BLaER1 treated with 17β-estradiol and CSF1 and Interleukin-3, amounts not matched to agents 10 nM and 100 nM (cell line): ENCODE data around the gene EFHD1.

Source experiments
- H3K27ac ChIP-seq, 11 experiments: shearing (Covaris generic); formaldehyde crosslinking; 2 replicates each; pipeline ENCODE4 v1.8.1; 2022
- H3K27me3 ChIP-seq, 11 experiments: shearing (Covaris generic); formaldehyde crosslinking; 2 replicates each; pipeline ENCODE4 v1.8.1; 2022
- H3K36me3 ChIP-seq, 11 experiments: shearing (Covaris generic); formaldehyde crosslinking; 2 replicates each; pipeline ENCODE4 v1.8.1; 2022
- H3K4me1 ChIP-seq, 10 experiments: shearing (Covaris generic); formaldehyde crosslinking; 2 replicates each; pipeline ENCODE4 v1.8.1; 2022
- H3K4me2 ChIP-seq, 11 experiments: shearing (Covaris generic); formaldehyde crosslinking; 2 replicates each; pipeline ENCODE4 v1.8.1; 2022
- H3K4me3 ChIP-seq, 10 experiments: shearing (Covaris generic); formaldehyde crosslinking; 2 replicates each; pipeline ENCODE4 v1.8.1; 2022
- H3K9ac ChIP-seq, 11 experiments: shearing (Covaris generic); formaldehyde crosslinking; 2 replicates each; pipeline ENCODE4 v1.8.1; 2022
- H3K9me3 ChIP-seq, 11 experiments: shearing (Covaris generic); formaldehyde crosslinking; replicated peaks in 1 of 11; 2 replicates each; pipeline ENCODE4 v1.8.1; 2022
- H4K20me1 ChIP-seq, 11 experiments: shearing (Covaris generic); formaldehyde crosslinking; 2 replicates each; pipeline ENCODE4 v1.8.1; 2022
- Cebpa-rat ChIP-seq, 11 experiments: shearing (Covaris generic); IDR thresholded peaks; 2 replicates each; pipeline ENCODE4 v1.8.1; 2022

EFHD1 gene

DNA sequence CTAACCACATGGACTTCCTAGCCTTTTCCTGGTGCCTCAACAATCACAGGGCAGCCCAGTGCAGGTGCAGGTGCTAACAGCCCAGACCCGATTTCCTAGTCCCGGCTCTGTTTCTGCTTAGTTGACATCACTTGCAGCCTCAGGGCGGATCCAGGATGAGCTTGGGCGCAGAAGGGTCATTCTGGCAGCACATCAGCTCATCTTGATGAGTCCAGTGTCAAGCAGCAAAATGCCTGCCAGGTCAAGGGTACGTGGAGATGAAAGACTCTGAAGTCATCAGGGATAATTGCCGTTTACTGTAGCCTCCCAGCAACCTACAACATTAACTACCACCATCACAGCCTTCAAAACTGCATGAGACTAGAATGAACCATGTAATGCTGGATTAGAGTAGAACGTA lies 39.4 kb upstream of the EFHD1 start:
- no peak overlapping the region for H3K27ac ChIP-seq
- no peak overlapping the region for H3K4me2 ChIP-seq

DNA sequence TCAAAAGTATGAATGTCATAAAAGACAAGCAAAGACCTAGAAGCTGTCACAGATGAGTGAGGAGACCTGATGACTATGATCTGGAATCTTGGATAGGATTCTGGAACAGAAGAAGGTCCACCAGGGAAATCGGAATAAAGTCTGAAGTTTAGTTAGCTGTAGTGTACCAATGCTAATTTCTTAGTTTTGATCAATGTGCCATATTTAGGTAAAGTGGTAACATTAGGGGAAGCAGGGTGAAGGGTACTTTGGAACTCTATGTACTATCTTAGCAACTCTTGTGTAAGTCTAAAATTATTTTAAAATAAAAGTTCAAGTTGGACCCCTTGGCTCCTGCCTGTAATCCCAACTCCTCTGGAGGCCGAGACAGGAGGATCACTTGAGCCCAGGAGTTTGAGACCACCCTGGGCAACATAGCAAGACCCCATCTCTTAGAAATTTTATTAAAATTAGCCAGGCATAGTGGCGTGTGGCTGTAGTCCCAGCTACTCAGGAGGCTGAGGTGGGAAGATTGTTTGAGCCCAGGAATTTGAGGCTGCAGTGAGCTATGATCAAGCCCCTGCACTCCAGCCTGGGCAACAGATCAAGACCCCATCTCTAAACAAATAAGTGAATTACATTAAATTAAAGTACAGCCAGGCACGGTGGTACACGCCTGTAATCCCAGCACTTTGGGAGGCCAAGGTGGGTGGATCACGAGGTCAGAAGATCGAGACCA lies 35.9 kb upstream of the EFHD1 start:
- no peaks in the 10 kb centered on the region for H3K36me3 ChIP-seq
- H3K4me2 ChIP-seq: no peak overlapping the region
- no peaks in the 10 kb centered on the region for H3K9me3 ChIP-seq
- no peak overlapping the region for H3K9ac ChIP-seq
- H4K20me1 ChIP-seq: no peaks in the 10 kb centered on the region; a peak in 1 of 22 replicates
- no peak for TF ChIP-seq Cebpa-rat (IDR thresholded peaks at IDR 0.05)
- H3K27ac ChIP-seq: no peak overlapping the region
- H3K27me3 ChIP-seq: no peaks in the 10 kb centered on the region
- no peak overlapping the region for H3K4me3 ChIP-seq
- H3K4me1 ChIP-seq: no peaks in the 10 kb centered on the region

More for the DNA sequence above, 39.4 kb upstream of the EFHD1 start:
- no peak overlapping the region for H3K9ac ChIP-seq
- H3K27me3 ChIP-seq: no peaks in the 10 kb centered on the region
- no peak for TF ChIP-seq Cebpa-rat (IDR thresholded peaks at IDR 0.05)
- H4K20me1 ChIP-seq: no peaks in the 10 kb centered on the region; a peak in 1 of 22 replicates
- H3K4me3 ChIP-seq: no peak overlapping the region
- no peaks in the 10 kb centered on the region for H3K4me1 ChIP-seq
- no peaks in the 10 kb centered on the region for H3K36me3 ChIP-seq
- no peaks in the 10 kb centered on the region for H3K9me3 ChIP-seq

DNA sequence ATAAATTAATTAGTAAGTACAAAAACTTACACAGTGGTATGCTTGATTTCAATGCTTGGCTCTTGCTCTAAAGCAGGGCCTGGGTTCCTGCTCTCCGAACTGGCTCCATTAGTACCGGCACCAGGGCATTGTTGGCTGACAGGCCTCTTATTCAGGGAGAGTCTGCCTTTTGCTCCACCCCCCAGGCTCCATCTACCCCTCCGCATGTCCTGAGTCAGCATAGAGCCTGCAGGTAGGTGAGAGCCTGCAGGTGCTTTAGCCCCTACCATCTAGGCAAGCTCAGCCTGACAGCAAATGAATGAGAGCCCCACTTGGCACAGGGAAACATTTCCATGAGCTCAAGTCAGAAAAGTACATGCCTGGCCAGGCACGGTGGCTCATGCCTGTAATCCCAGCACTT lies 35.1 kb upstream of the EFHD1 start:
- Histone ChIP-seq H3K9ac (no peak overlapping the region), H3K36me3 (no peaks in the 10 kb centered on the region), H3K27ac (no peak overlapping the region), H4K20me1 (no peaks in the 10 kb centered on the region; a peak in 1 of 22 replicates), H3K27me3 (no peaks in the 10 kb centered on the region), H3K4me3 (no peak overlapping the region), H3K9me3 (no peaks in the 10 kb centered on the region), H3K4me2 (no peak overlapping the region), H3K4me1 (peaks cover 0 to 5% (median under 1%) of the 10 kb centered on the region in 10 experiments; a peak in 12 of 20 replicates)
- TF ChIP-seq Cebpa-rat (IDR thresholded peaks at IDR 0.05): no peak

DNA sequence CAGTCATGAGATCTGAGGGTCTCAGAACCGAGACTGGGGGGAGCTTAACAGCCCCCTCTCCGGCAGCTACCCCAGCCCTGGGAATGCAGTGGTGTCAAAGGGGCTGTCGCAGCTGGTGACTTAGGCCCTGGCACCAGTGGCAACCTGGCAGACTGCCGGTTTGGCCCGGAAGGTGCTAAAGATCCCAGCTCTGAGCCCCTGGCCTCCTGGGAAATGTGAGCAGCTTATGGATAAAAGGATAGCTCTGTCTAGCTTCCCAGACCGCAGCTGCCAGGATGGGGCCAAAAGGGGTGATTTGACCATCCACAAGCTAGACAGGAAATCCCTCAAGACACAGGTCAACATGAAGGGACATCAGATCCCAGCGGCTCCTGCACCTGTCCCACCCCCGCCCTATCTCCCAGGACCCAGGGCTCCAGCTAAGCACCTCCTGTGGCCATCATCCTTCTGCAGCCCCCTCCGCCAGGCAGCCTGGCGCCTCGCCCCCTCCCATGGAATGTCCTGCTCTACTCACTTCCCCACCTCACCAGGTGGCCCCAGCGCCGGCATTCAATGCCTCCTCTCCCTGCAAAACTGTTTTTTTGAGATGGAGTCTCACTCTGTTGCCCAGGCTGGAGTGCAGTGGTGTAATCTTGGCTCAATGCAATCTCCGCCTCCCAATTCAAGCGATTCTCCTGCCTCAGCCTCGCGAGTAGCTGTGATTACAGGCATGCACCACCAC lies 33.2 kb upstream of the EFHD1 start:
- no peaks in the 10 kb centered on the region for H4K20me1 ChIP-seq
- no peak overlapping the region for H3K4me3 ChIP-seq
- H3K27me3 ChIP-seq: no peaks in the 10 kb centered on the region
- no peaks in the 10 kb centered on the region for H3K9me3 ChIP-seq
- peaks cover 10 to 19% (median 16%) of the 10 kb centered on the region in 10 experiments; a peak in 19 of 20 replicates for H3K4me1 ChIP-seq
- H3K36me3 ChIP-seq: no peaks in the 10 kb centered on the region
- H3K4me2 ChIP-seq: no peak overlapping the region
- no peak overlapping the region for H3K27ac ChIP-seq
- TF ChIP-seq Cebpa-rat (IDR thresholded peaks at IDR 0.05): no peak
- H3K9ac ChIP-seq: no peak overlapping the region

DNA sequence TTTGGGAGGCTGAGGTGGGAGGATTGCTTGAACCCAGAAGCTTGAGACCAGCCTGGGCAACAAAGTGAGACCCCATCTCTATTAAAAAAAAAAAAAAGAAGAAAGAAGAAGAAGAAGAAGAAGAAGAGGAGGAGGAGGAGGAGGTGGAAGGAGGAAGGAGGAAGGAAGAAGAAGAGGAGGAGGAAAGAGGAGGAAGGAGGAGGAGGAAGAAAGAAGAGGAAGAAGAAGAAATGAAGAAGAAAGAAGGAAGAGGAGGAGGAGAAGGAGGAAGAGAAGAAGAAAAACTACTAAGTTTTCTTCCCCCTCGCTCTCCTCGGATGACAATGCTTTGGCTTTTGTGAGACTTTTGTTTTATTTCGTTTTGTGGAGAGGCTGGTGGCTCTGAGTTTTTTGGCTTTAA lies 30.1 kb upstream of the EFHD1 start:
- H3K27me3 ChIP-seq: no peaks in the 10 kb centered on the region
- no peaks in the 10 kb centered on the region for H3K9me3 ChIP-seq
- peak overlapping the region in 9 of 11 experiments; percentile 18 to 61 (median 40); a peak in 14 of 22 replicates for H3K4me2 ChIP-seq
- H4K20me1 ChIP-seq: no peaks in the 10 kb centered on the region
- no peak overlapping the region for H3K9ac ChIP-seq
- H3K36me3 ChIP-seq: no peaks in the 10 kb centered on the region
- no peak overlapping the region for H3K27ac ChIP-seq
- no peak for TF ChIP-seq Cebpa-rat (IDR thresholded peaks at IDR 0.05)
- H3K4me1 ChIP-seq: peaks cover 14 to 25% (median 21%) of the 10 kb centered on the region in 10 experiments; a peak in 19 of 20 replicates
- no peak overlapping the region for H3K4me3 ChIP-seq

DNA sequence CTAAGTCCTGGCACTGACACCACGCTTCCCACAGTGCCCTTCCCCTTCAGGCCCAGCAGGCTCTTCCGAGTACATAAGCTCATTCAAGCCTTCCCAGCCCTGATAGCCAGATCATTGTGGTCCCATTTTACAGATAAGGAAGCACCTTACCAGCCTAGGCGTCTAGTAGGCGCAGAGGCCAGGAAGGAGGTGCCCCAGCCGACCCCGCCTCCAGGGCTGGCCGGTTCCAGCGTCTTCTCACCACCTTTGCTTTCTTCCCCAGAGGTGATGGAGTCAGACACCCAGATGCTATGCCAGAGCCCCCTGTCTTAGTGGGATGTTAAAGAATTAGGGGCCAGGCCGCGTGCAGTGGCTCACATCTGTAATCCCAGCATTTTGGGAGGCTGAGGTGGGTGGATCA lies 28.9 kb upstream of the EFHD1 start:
- H3K27ac ChIP-seq: no peak overlapping the region
- no peaks in the 10 kb centered on the region for H3K27me3 ChIP-seq
- no peaks in the 10 kb centered on the region for H3K9me3 ChIP-seq
- peak overlapping the region in 10 of 11 experiments; percentile 9 to 61 (median 39); a peak in 11 of 22 replicates for H3K4me2 ChIP-seq
- no peak for TF ChIP-seq Cebpa-rat (IDR thresholded peaks at IDR 0.05)
- H3K4me3 ChIP-seq: no peak overlapping the region
- H4K20me1 ChIP-seq: no peaks in the 10 kb centered on the region
- H3K36me3 ChIP-seq: no peaks in the 10 kb centered on the region
- peaks cover 14 to 25% (median 21%) of the 10 kb centered on the region in 10 experiments; a peak in 19 of 20 replicates for H3K4me1 ChIP-seq
- H3K9ac ChIP-seq: no peak overlapping the region

DNA sequence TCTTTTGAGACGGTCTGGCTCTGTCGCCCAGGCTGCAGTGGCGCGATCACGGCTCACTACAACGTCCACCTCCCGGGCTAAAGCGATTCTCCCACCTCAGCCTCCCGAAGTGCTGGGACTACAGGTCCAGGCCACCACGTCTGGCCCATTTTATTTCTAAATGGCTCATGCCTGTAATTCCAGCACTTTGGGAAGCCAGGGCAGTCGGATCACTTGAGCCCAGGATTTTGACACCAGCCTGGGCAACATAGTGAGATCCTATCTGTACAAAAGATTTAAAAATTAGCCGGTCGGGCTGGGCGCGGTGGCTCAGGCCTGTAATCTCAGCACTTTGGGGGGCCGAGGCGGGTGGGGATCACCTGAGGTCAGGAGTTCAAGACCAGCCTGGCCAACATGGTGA lies 26.4 kb upstream of the EFHD1 start:
- Histone ChIP-seq H3K9ac (no peak overlapping the region), H3K9me3 (no peaks in the 10 kb centered on the region), H3K4me2 (no peak overlapping the region), H3K27me3 (no peaks in the 10 kb centered on the region), H3K27ac (no peak overlapping the region), H3K36me3 (no peaks in the 10 kb centered on the region), H3K4me3 (no peak overlapping the region), H3K4me1 (peaks cover 14 to 25% (median 21%) of the 10 kb centered on the region in 10 experiments; a peak in 19 of 20 replicates), H4K20me1 (no peaks in the 10 kb centered on the region)
- TF ChIP-seq Cebpa-rat (IDR thresholded peaks at IDR 0.05): no peak

DNA sequence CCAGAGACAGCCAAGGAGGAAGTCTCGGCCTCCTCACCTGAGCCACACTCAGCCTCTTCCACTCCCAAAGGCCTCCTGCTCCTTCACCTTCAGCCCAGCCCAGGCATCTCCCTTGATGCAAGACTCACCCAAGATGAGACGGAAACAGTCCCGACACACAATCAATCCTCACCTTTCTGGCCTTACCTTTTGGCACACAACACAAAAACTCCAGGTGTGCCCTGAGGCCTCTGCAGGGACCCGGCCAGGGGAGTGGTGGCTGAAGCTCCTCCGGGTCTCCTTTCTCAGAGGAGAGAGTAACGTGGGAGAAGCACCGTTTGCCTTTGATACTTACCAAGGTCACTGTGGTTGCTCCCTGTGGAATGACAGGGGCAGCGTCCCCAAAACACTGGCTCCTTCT lies 23.8 kb upstream of the EFHD1 start:
- no peak for TF ChIP-seq Cebpa-rat (IDR thresholded peaks at IDR 0.05)
- no peaks in the 10 kb centered on the region for H3K36me3 ChIP-seq
- H3K27ac ChIP-seq: no peak overlapping the region
- H3K4me2 ChIP-seq: no peak overlapping the region
- no peak overlapping the region for H3K9ac ChIP-seq
- H4K20me1 ChIP-seq: no peaks in the 10 kb centered on the region
- H3K27me3 ChIP-seq: no peaks in the 10 kb centered on the region
- H3K4me3 ChIP-seq: no peak overlapping the region
- H3K9me3 ChIP-seq: no peaks in the 10 kb centered on the region
- peaks cover under 1 to 11% (median 6%) of the 10 kb centered on the region in 10 experiments; a peak in 10 of 20 replicates for H3K4me1 ChIP-seq

DNA sequence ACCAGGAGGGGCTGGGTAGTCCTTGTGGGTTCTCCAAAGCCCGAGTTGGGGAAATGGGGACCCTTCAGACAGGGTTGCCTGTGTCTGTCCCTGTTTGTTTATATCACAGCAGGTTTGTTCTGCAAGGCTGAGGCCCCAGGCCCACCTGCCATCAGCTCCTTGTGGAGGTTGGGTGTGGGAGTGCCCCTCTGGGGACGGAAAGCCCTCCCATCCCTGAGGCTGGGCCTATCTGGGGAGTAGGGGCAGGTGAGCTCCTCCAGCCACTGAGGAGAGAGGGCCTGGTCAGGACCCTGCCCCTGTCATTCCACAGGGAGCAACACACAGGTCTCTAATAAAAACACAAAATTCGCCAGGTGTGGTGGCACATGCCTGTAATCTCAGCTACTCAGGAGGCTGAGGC lies 23.3 kb upstream of the EFHD1 start:
- Histone ChIP-seq H3K27me3 (no peaks in the 10 kb centered on the region), H3K9ac (no peak overlapping the region), H3K27ac (no peak overlapping the region), H3K4me2 (no peak overlapping the region), H3K36me3 (no peaks in the 10 kb centered on the region), H3K9me3 (no peaks in the 10 kb centered on the region), H3K4me3 (no peak overlapping the region), H3K4me1 (peaks cover 0 to 9% (median 4%) of the 10 kb centered on the region in 10 experiments; a peak in 10 of 20 replicates), H4K20me1 (no peaks in the 10 kb centered on the region)
- no peak for TF ChIP-seq Cebpa-rat (IDR thresholded peaks at IDR 0.05)
